ENCODE data around the gene MOB2. TPM values are rescaled to one million over a fixed set of nuclear protein-coding genes. Genes with fewer than 3 reads are reported as not detected.
A peak's percentile ranks its signal among the peaks of the same experiment; 100 is the strongest.

MOB2 gene
- total RNA-seq, 1 experiment from 2014 or later: 22.7 TPM

- peaks cover 1% of the 10 kb centered on the region; the same call in 1 of the 2 replicates for H3K27me3 Mint-ChIP-seq (ENCODE audit: low read depth)
- no peaks in the 10 kb centered on the region for H3K27me3 ChIP-seq (ENCODE audit: insufficient read depth, low read length)
- no peak overlapping the region for H3K4ac ChIP-seq (ENCODE audit: low read depth, low read length)
- no peak overlapping the region for H3K56ac ChIP-seq (ENCODE audit: insufficient read length, low read depth, low read length)
- no peak overlapping the region for H3K4me3 Mint-ChIP-seq
- no peaks in the 10 kb centered on the region for H3K79me1 ChIP-seq (ENCODE audit: insufficient read depth, low read depth, low read length, poor library complexity, severe bottlenecking)
- no peaks in the 10 kb centered on the region for H3K9me3 Mint-ChIP-seq
- no peaks in the 10 kb centered on the region for H3K4me1 Mint-ChIP-seq
- H3K27ac ChIP-seq (ENCODE audit: insufficient read length, low read depth, low read length): no peak overlapping the region
- no peak overlapping the region for H3K9ac ChIP-seq (ENCODE audit: extremely low read depth, insufficient read length, low read length)
- H3K79me2 ChIP-seq (ENCODE audit: insufficient read depth, low read length): no peaks in the 10 kb centered on the region
- H3K9me3 ChIP-seq (ENCODE audit: control insufficient read depth, low read depth, low read length): no peaks in the 10 kb centered on the region
- H2BK20ac ChIP-seq (ENCODE audit: low read depth, low read length, poor library complexity, severe bottlenecking): no peak overlapping the region
- peak overlapping the region in 2 of 3 experiments; percentile 69 to 77; a peak in 2 of 7 replicates for H3K27ac Mint-ChIP-seq
- no peak overlapping the region for H3K14ac ChIP-seq (ENCODE audit: insufficient read depth, low read length)
- no peak overlapping the region for H4K91ac ChIP-seq (ENCODE audit: insufficient read length, low read depth, low read length)
- H4K8ac ChIP-seq (replicated peaks; ENCODE audit: insufficient read length, low read depth, low read length): no peak overlapping the region
- peaks cover 0 to 13% (median 5%) of the 10 kb centered on the region in 3 experiments; a peak in 4 of 7 replicates for H3K36me3 Mint-ChIP-seq (ENCODE audit: insufficient read depth in 1 of 3, low read depth in 3 of 3)
- H2BK5ac ChIP-seq (ENCODE audit: insufficient read length, low read length): no peak overlapping the region
- DNase-seq: no peak
- no peak overlapping the region for H3K18ac ChIP-seq (ENCODE audit: insufficient read length, low read depth, low read length)
- no peak for TF ChIP-seq CTCF (conservative IDR thresholded peaks at IDR 0.05)
- no peaks in the 10 kb centered on the region for H3K4me1 ChIP-seq (ENCODE audit: insufficient read depth, low read length)
- H3K23me2 ChIP-seq (ENCODE audit: insufficient read length, low read depth, low read length, poor library complexity, severe bottlenecking): no peaks in the 10 kb centered on the region
- no peak overlapping the region for H3K23ac ChIP-seq (ENCODE audit: insufficient read length, low read depth, low read length)
- no CpG with 5 or more reads among the region's 20 CpGs for WGBS (ENCODE audit: extremely low coverage, insufficient read length, low lambda C conversion rate)
- H2AFZ ChIP-seq (ENCODE audit: low read length): no peak overlapping the region
- no peak overlapping the region for H3T11ph ChIP-seq (ENCODE audit: low read length)
- H2BK15ac ChIP-seq (ENCODE audit: low read depth, low read length): no peak overlapping the region
- no peak overlapping the region for H2AK5ac ChIP-seq (ENCODE audit: insufficient read length, low read length)
- H2BK12ac ChIP-seq (ENCODE audit: insufficient read length, low read depth, low read length): no peak overlapping the region
- no peak overlapping the region for H4K5ac ChIP-seq (ENCODE audit: insufficient read length, low read depth, low read length)
- H4K20me1 ChIP-seq (ENCODE audit: control insufficient read depth, insufficient read depth, insufficient read length): no peaks in the 10 kb centered on the region
- no peak overlapping the region for H2BK120ac ChIP-seq (ENCODE audit: low read depth, low read length, poor library complexity, severe bottlenecking)
- no peak overlapping the region for H3K4me2 ChIP-seq (ENCODE audit: insufficient read depth, insufficient read length, low read length)
These were observed 9.4 kb downstream of the MOB2 start for GRCh38 chr11:1476940-1477736.
